H9 (cell line): ENCODE measurements around the gene XG. TPM values are rescaled to one million over a fixed set of nuclear protein-coding genes. Genes with fewer than 3 reads are reported as not detected.

Experiments
- DNase-seq: peaks from one replicate; pipeline ENCODE4 v3.0.0-alpha.2; 2017
- H2AFZ ChIP-seq: one replicate; pipeline ENCODE4 v1.6.1; 2013; ENCODE audit warnings: mild to moderate bottlenecking, low read length, control low read depth, moderate library complexity
- H2AK5ac ChIP-seq: 2 replicates; pipeline ENCODE4 v1.6.1; 2013; ENCODE audit warnings: low read length, control low read depth, mixed read lengths; ENCODE audit not compliant: insufficient read length
- H2BK120ac ChIP-seq: one replicate; pipeline ENCODE4 v1.6.1; 2013; ENCODE audit warnings: low read depth, mild to moderate bottlenecking, low read length, control low read depth, inconsistent platforms; ENCODE audit not compliant: poor library complexity, severe bottlenecking
- H2BK12ac ChIP-seq: 2 replicates; pipeline ENCODE4 v1.6.1; 2013; ENCODE audit warnings: low read length, control low read depth, mixed read lengths, low read depth; ENCODE audit not compliant: insufficient read length
- H2BK15ac ChIP-seq: 2 replicates; pipeline ENCODE4 v1.6.1; 2013; ENCODE audit warnings: low read depth, low read length, control low read depth
- H2BK20ac ChIP-seq: one replicate; pipeline ENCODE4 v1.6.1; 2013; ENCODE audit warnings: low read depth, mild to moderate bottlenecking, low read length, control low read depth, inconsistent platforms; ENCODE audit not compliant: poor library complexity, severe bottlenecking
- H2BK5ac ChIP-seq: 2 replicates; pipeline ENCODE4 v1.6.1; 2013; ENCODE audit warnings: low read length, control low read depth, mixed read lengths; ENCODE audit not compliant: insufficient read length
- H3K14ac ChIP-seq: 2 replicates; pipeline ENCODE4 v1.6.1; 2013; ENCODE audit warnings: low read length, control low read depth; ENCODE audit not compliant: insufficient read depth
- H3K18ac ChIP-seq: 2 replicates; pipeline ENCODE4 v1.6.1; 2013; ENCODE audit warnings: low read depth, mild to moderate bottlenecking, mixed read lengths, low read length, control low read depth; ENCODE audit not compliant: insufficient read length
- H3K23ac ChIP-seq: 2 replicates; pipeline ENCODE4 v1.6.1; 2013; ENCODE audit warnings: low read length, control low read depth, mixed read lengths, low read depth; ENCODE audit not compliant: insufficient read length
- H3K23me2 ChIP-seq: 2 replicates; pipeline ENCODE4 v1.6.1; 2013; ENCODE audit warnings: low read depth, mild to moderate bottlenecking, mixed read lengths, low read length, control low read depth; ENCODE audit not compliant: insufficient read length, poor library complexity, severe bottlenecking
- H3K27ac ChIP-seq: 2 replicates; pipeline ENCODE4 v1.5.1; 2013; ENCODE audit warnings: low read length, control low read depth, mixed read lengths, low read depth; ENCODE audit not compliant: insufficient read length
- H3K27me3 ChIP-seq: 2 replicates; pipeline ENCODE4 v1.6.1; 2013; ENCODE audit warnings: low read length, control low read depth, inconsistent platforms; ENCODE audit not compliant: insufficient read depth
- H3K4ac ChIP-seq: 2 replicates; pipeline ENCODE4 v1.6.1; 2013; ENCODE audit warnings: low read depth, mild to moderate bottlenecking, control low read depth, inconsistent platforms, low read length, moderate library complexity
- H3K4me1 ChIP-seq: 2 replicates; pipeline ENCODE4 v1.6.1; 2013; ENCODE audit warnings: low read length, control low read depth, inconsistent platforms; ENCODE audit not compliant: insufficient read depth
- H3K4me2 ChIP-seq: 2 replicates; pipeline ENCODE4 v1.6.1; 2013; ENCODE audit warnings: low read length, control low read depth, mixed read lengths; ENCODE audit not compliant: insufficient read length, insufficient read depth
- H3K56ac ChIP-seq: 2 replicates; pipeline ENCODE4 v1.6.1; 2013; ENCODE audit warnings: low read depth, mild to moderate bottlenecking, mixed read lengths, low read length, control low read depth; ENCODE audit not compliant: insufficient read length
- H3K79me1 ChIP-seq: 2 replicates; pipeline ENCODE4 v1.6.1; 2013; ENCODE audit warnings: low read depth, mild to moderate bottlenecking, moderate library complexity, low read length, control low read depth, inconsistent platforms; ENCODE audit not compliant: insufficient read depth, poor library complexity, severe bottlenecking
- H3K79me2 ChIP-seq: 2 replicates; pipeline ENCODE4 v1.6.1; 2013; ENCODE audit warnings: low read length, control low read depth, inconsistent platforms; ENCODE audit not compliant: insufficient read depth
- H3K9ac ChIP-seq: 2 replicates; pipeline ENCODE4 v1.6.1; 2013; ENCODE audit warnings: low read length, control low read depth, mixed read lengths; ENCODE audit not compliant: insufficient read length; ENCODE audit errors: extremely low read depth
- H3K9me3 ChIP-seq: one replicate; pipeline ENCODE4 v1.6.1; 2013; ENCODE audit warnings: low read depth, low read length, inconsistent platforms; ENCODE audit not compliant: control insufficient read depth
- H3T11ph ChIP-seq: one replicate; pipeline ENCODE4 v1.6.1; 2013; ENCODE audit warnings: mild to moderate bottlenecking, low read length, control low read depth, inconsistent platforms
- H4K20me1 ChIP-seq: one replicate; pipeline ENCODE4 v1.6.1; 2013; ENCODE audit not compliant: control insufficient read depth, insufficient read length, insufficient read depth
- H4K5ac ChIP-seq: 2 replicates; pipeline ENCODE4 v1.6.1; 2013; ENCODE audit warnings: low read depth, mild to moderate bottlenecking, mixed read lengths, low read length, control low read depth; ENCODE audit not compliant: insufficient read length
- H4K8ac ChIP-seq: replicated peaks from 2 replicates; pipeline ENCODE4 v1.6.1; 2013; ENCODE audit warnings: low read length, control low read depth, mixed read lengths, low read depth; ENCODE audit not compliant: insufficient read length
- H4K91ac ChIP-seq: 2 replicates; pipeline ENCODE4 v1.6.1; 2013; ENCODE audit warnings: low read depth, mild to moderate bottlenecking, moderate library complexity, mixed read lengths, low read length, control low read depth; ENCODE audit not compliant: insufficient read length
- H3K27ac Mint-ChIP-seq, 3 experiments: 2 replicates in 2 of 3; 3 replicates in 1 of 3; pipeline ENCODE4 v1.8.0; 2020 to 2021; ENCODE audit warnings: mixed read lengths in 3 of 3, mild to moderate bottlenecking in 1 of 3, moderate library complexity in 1 of 3
- H3K27me3 Mint-ChIP-seq: 2 replicates; pipeline ENCODE4 v1.8.0; 2021; ENCODE audit warnings: low read depth, mild to moderate bottlenecking, moderate library complexity, mixed read lengths
- H3K36me3 Mint-ChIP-seq, 3 experiments: 2 replicates in 2 of 3; 3 replicates in 1 of 3; pipeline ENCODE4 v1.8.0; 2020 to 2021; ENCODE audit warnings: low read depth in 3 of 3, mixed read lengths in 3 of 3; ENCODE audit not compliant: insufficient read depth in 1 of 3
- H3K4me1 Mint-ChIP-seq, 2 experiments: 2 replicates each; pipeline ENCODE4 v1.8.0; 2020; ENCODE audit warnings: mixed read lengths in 2 of 2
- H3K4me3 Mint-ChIP-seq, 2 experiments: 2 replicates in 1 of 2; 3 replicates in 1 of 2; pipeline ENCODE4 v1.8.0; 2020 to 2021; ENCODE audit warnings: mild to moderate bottlenecking in 2 of 2, mixed read lengths in 2 of 2, moderate library complexity in 1 of 2
- H3K9me3 Mint-ChIP-seq, 2 experiments: 2 replicates in 1 of 2; 3 replicates in 1 of 2; pipeline ENCODE4 v1.8.0; 2020; ENCODE audit warnings: mild to moderate bottlenecking in 2 of 2, mixed read lengths in 2 of 2, moderate library complexity in 1 of 2
- CTCF ChIP-seq: fragments of 200-600 bp; sonication (generic); conservative IDR thresholded peaks from 3 replicates; pipeline ENCODE4 v1.8.0; 2021; ENCODE audit warnings: antibody characterized with exemption, mild to moderate bottlenecking
- WGBS: extraction: QIAGEN DNeasy Blood & Tissue Kit; methylation state at CpG from one replicate; pipeline ENCODE4 v1.1.7; 2013; ENCODE audit warnings: missing lambda C conversion rate, low lambda C conversion rate, mixed read lengths; ENCODE audit not compliant: insufficient read length; ENCODE audit errors: extremely low coverage; 5-methylcytosine and 5-hydroxymethylcytosine counted together
- total RNA-seq: library from RNA; stranded (reverse); gene quantifications from 2 replicates; pipeline ENCODE4 v1.2.1, GENCODE V29; 2021

The XG gene
- total RNA-seq, 1 experiment from 2014 or later, result 1.1 TPM

GRCh38 chrX:2766906-2767305, 15.1 kb downstream of the XG start:
- Histone ChIP-seq H4K20me1 (no peaks in the 10 kb centered on the region), H3K79me2 (no peaks in the 10 kb centered on the region), H3K4me2 (no peak overlapping the region), H2BK12ac (no peak overlapping the region), H3K56ac (no peak overlapping the region), H3K27ac (no peak overlapping the region), H3K23ac (no peak overlapping the region), H2BK20ac (no peak overlapping the region), H3K9me3 (no peaks in the 10 kb centered on the region), H4K8ac (no peak overlapping the region), H2AFZ (no peak overlapping the region), H2BK120ac (no peak overlapping the region), H4K5ac (no peak overlapping the region), H2BK15ac (no peak overlapping the region), H3K4ac (no peak overlapping the region), H4K91ac (no peak overlapping the region), H3K4me1 (no peaks in the 10 kb centered on the region), H3K18ac (no peak overlapping the region), H3K9ac (no peak overlapping the region), H2AK5ac (no peak overlapping the region), H2BK5ac (no peak overlapping the region), H3K23me2 (no peaks in the 10 kb centered on the region), H3K79me1 (no peaks in the 10 kb centered on the region), H3T11ph (no peak overlapping the region), H3K14ac (no peak overlapping the region), H3K27me3 (no peaks in the 10 kb centered on the region)
- H3K9me3 Mint-ChIP-seq, result peaks cover 4 to 5% of the 10 kb centered on the region in 2 experiments; a peak in 3 of 5 replicates
- no peak for DNase-seq
- no peak overlapping the region for H3K27ac Mint-ChIP-seq
- TF ChIP-seq CTCF, result no peak
- H3K4me1 Mint-ChIP-seq, result peaks cover 30 to 31% of the 10 kb centered on the region in 2 experiments
- no CpG with 5 or more reads among the region's 11 CpGs for WGBS
- H3K36me3 Mint-ChIP-seq, result peaks cover 0 to 4% (median 0%) of the 10 kb centered on the region in 3 experiments; a peak in 3 of 7 replicates
- no peak overlapping the region for H3K4me3 Mint-ChIP-seq
- H3K27me3 Mint-ChIP-seq, result no peaks in the 10 kb centered on the region; the same call in 1 of the 2 replicates
